Fibroblast of peridontal ligament (primary cell): Measurements from ENCODE around the gene PIEZO1.
A peak's percentile ranks its signal among the peaks of the same experiment; 100 is the strongest.

Source experiments
- DNase-seq: peaks from one replicate; pipeline ENCODE4 v3.0.0-alpha.2; 2010; ENCODE audit errors: extremely low read depth

PIEZO1 gene

GRCh38 chr16:88721815-88722755 is 62.9 kb downstream of the PIEZO1 start:
- DNase-seq = no peak

DNA sequence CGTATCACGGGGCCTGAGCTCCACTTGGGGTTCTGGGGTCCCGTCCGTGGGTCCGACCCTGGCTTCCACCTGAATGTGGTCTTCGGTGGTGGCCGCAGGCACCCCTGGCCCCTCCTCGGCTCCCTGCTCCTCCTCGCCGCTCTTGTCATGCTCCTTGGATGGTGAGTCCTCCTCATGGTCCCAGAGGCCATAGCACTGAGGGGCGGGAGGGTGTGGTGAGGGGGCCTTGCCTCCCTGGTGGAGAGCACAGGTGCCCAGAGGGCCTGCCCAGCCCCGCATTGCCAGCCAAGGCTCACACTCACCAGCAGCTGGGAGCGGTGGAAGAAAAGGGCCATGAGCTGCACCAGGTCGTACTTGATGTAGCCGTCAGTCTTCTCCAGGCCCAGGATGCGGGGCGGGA is 63.8 kb downstream of the PIEZO1 start:
- no peak for DNase-seq

DNA sequence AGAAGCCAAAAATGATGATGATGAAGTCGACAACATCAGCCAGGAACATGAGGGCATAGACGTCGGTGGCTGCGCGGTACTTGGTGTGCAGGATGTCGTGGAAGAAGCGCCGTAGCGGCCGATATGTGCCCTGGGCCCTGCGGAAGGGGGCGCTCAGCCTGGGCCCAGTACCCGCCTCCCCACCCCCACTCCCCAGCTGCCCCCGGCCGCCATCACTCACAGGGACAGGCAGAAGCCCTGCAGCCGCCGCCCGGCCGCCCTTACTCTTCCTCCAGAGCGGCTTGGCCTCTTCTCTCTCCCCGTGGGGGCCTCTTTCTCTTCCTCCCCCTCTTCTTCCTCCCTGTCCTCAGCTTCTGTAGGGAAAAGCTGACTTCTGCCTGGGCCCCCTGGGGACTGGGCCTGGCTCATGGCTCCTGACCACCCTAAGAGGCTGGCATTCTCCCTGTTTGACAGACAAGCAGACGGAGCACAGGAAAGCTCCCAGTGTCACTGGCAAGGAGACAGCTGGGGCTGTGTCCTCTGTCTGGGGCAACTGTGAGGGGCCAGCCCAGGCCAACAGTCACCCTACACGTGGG is 64.5 kb downstream of the PIEZO1 start:
- no peak for DNase-seq

DNA sequence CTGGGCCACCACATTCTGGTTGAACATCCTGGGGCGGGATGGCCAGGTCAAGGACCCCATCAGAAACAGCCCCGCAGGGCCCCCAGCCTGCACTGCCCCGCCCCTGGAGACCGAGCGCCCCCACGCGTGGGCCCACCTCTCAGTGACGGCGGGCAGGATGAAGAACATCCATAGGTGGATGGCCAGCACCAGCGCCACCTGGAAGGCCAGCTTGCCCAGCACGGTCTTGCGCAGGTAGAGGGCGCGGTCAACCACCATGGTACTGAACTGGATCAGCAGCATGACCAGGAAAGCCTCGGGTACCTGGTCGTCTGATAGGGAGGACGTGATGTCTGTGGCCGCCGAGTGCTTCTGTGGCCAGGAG is 65.1 kb downstream of the PIEZO1 start:
- DNase-seq = no peak

DNA sequence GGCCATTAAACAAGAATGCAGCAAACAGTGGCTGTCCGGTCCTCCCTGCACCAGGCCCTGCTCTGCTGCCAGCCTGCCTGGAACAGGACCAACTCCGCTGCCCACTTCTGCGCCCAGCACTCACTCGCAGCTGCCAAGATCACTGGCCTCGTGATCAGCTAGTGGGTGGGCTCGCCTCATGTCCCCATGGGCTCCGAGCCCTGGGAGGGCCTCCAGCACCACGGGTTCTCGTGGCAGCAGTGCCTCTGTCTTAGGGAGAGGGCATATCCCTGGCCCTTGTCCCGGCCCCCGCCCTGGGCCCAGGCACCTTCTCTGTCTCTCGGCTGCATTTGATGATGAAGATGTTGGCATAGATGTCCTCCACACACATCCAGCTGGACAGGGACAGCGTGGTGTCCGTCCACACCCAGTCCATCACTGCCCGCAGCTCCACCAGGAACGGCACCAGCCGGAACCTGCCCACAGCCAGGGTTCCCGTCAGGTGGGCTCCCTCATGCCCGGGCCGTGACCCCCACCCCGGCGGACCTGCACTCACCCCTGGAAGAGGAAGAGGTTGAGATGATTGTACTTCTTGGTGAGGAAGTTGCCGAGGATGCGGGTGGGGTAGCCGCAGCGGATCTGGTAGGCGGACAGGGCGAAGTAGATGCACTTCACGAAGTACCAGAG is 65.6 kb downstream of the PIEZO1 start:
- DNase-seq = no peak

DNA sequence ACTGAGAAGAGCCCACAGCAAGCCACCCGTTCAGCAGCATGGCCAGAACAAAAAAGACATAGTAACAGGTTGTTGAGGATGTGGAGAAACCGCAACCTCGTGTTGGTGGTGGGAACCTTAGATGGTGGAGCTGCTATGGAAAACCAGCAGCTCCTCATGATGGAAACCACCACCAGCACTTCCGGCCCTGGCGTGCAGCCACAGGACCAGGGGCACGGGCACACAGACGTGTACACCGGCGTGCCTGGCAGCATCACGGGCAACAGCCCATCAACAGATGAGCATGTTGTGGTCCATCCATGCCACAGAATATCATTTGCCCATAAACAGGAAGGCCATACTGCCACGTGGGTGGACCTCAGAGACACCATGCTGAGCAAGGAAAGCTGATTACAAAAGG is 66.8 kb downstream of the PIEZO1 start:
- no peak for DNase-seq

GRCh38 chr16:88716601-88717001 is 68.4 kb downstream of the PIEZO1 start:
- no peak for DNase-seq

GRCh38 chr16:88716201-88716600 is 68.8 kb downstream of the PIEZO1 start:
- no peak for DNase-seq

- no peak for DNase-seq
Measured at GRCh38 chr16:88715312-88716190, 69.5 kb downstream of the PIEZO1 start.

- DNase-seq = no peak
Measured at GRCh38 chr16:88714420-88715302, 70.4 kb downstream of the PIEZO1 start.

- no peak for DNase-seq
Measured at GRCh38 chr16:88713568-88714419, 71.2 kb downstream of the PIEZO1 start.

DNA sequence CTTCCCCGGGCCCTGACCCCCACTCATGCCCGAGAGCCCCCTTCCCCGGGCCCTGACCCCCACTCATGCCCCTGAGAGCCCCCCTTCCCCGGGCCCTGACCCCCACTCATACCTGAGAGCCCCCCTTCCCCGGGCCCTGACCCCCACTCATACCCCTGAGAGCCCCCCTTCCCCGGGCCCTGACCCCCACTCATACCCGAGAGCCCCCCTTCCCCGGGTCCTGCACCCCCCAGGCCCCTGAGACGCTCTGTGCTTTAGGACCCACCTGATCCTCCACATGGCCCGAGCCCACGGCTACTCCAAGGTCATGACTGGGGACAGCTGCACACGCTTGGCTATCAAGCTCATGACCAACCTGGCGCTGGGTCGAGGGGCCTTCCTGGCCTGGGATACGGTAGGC is 72.0 kb downstream of the PIEZO1 start:
- no peak for DNase-seq

- no peak for DNase-seq
Measured at GRCh38 chr16:88712362-88712979, 72.5 kb downstream of the PIEZO1 start.

DNA sequence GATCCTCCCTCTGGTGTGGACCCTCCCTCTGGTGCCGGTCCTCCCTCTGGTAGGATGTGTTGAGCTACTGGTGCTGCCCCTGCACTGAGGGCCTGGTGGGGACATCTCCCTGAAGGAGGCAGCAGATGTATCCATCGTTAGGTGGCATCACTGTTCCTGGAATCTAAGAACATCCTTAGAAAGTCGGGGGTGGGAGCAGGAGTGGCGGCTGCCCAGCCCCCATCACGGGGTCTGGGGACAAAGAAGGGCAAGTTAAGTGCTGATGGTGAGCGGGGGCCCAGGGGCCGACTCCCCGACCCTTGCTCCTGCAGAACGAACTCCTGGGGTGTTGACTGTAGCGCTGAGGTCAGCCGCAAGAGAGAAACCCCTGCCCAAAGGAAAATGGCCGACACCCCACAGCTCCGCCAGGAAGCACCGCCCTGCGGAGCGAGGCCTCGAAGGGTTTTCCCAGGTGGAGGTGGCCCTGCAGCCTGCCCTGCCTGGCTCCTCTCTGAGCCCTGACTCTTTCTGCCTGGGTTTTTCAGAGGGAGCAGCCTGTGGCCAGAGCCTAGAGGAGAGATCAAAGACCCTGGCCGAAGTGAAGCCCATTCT is 73.2 kb downstream of the PIEZO1 start:
- no peak for DNase-seq

DNA sequence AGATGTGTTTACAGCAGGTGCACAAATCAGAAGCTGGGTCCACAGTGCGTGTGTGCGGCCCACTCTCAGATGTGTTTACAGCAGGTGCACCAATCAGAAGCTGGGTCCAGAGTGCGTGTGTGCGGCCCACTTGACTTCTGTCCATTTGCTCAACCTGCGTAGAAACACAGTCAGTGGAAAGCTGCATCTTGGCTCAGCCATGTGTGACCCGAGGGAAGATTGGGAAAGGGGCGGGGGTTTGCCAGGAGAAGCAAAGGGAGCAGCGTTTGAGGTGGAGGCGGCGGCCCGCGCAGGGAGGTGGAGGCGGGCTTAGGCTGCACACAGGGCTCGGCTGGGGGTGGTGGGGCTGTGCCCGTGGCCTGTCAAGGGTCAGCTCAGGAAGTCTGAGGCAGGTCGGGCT is 74.5 kb downstream of the PIEZO1 start:
- DNase-seq = no peak

DNA sequence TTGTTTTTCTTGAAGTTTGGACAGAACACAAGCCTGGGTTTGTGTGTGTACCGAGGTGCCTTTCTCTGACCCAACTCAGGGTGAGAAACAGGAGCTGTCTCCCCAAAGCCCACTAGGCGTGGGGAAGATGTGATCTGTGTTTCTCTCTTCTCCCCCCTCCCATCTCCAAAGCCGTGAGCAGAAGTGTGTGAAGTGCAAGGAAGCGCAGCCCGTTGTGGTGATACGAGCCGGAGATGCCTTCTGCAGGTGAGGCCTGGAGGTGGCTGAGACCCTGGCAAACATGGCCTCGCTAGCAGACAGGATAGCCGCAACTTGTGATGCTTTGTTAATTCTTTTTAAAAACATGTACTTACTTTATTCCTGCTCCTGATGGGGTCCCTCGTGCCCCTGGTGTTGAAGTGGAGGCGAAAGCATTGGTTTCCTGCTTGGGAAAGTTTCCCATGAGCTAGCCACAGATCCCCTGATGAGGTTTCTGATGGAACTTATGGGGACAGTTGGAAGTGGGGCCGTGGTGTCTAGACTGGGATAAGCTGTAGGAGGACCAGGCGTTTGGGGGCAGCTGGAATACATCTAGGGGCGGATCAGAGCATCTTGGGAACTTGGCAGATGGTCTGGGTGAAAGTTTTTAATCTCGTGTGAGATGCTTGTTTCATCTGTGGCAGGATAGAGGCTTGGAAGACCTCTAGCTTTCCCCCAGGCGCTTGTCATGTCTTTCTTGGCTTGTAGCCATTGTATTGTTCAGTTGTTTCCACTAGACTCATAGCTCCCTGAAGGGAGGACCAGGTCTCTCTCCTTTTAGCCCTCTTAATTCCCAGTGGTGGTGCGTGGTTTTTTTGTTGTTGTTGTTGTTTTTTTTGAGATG is 77.8 kb downstream of the PIEZO1 start:
- DNase-seq = no peak

- DNase-seq = peak; percentile 75
Measured at GRCh38 chr16:88706229-88706964, 78.6 kb downstream of the PIEZO1 start, which contains the start of the genes CTU2 and RNF166. Gene CTU2, plus strand, starts transcription at chr16:88706503. Its CDS starts 28 bp downstream, at chr16:88706531. Gene RNF166, minus strand, starts transcription at chr16:88706408. Its CDS starts 83 bp downstream, at chr16:88706325.
